ENCODE measurements around the gene FAM120B.

FAM120B gene

GRCh38 chr6:170443151-170443662 is 136.6 kb downstream of the FAM120B start:
- no peak for DNase-seq (ENCODE audit: low spot score)

DNA sequence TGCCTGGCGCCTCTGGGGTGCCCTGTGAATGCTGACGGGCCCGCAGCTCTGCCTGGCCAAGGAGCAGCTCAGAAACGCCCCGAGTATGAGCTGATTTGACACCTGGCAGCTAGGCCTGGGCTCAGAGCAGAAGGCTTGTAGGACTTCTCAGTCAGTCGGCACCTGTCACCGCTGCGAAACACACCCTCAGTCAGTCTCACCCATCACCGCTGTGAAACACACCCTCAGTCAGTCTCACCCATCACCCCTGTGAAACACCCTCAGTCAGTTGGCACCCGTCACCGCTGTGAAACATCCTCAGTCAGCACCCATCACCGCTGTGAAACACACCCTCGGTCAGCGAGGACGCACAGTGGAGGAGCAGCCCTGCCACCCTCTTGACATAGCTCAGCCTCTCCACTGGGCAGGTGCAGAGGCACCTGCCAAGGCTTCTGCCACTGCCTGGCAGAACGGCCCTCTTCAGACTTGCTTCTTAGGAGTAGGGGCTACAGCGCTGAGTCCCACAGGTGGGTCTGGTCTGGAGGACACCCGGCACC is 137.6 kb downstream of the FAM120B start:
- DNase-seq (ENCODE audit: low spot score), result no peak

- DNase-seq (ENCODE audit: low spot score), result no peak
Measured at GRCh38 chr6:170444811-170445211, 138.3 kb downstream of the FAM120B start.

- DNase-seq (ENCODE audit: low spot score), result no peak
Measured at GRCh38 chr6:170445487-170445886, 138.9 kb downstream of the FAM120B start.

DNA sequence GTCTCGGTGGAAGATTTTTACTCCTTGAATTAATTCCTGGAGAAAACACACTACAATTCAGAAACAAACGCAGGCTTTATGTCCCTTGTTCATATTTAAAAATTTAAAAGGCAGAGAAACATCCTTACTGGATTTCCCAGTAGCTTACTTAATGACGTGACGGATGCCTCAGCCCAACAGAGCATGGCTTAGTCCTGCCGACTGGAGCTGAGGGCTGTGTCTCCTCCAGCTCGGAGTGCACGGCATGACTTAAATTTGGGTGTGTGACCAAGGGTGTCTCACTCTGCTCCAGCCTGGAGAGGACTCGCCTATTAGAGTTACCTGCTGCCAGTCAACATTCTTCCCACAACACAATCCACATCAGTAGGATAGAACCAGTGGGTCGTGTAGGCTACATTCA is 139.4 kb downstream of the FAM120B start:
- no peak for DNase-seq (ENCODE audit: low spot score)

GRCh38 chr6:170446841-170447560 is 140.4 kb downstream of the FAM120B start:
- no peak for DNase-seq (ENCODE audit: low spot score)

GRCh38 chr6:170447561-170447930 is 141.0 kb downstream of the FAM120B start:
- no peak for DNase-seq (ENCODE audit: low spot score)

DNA sequence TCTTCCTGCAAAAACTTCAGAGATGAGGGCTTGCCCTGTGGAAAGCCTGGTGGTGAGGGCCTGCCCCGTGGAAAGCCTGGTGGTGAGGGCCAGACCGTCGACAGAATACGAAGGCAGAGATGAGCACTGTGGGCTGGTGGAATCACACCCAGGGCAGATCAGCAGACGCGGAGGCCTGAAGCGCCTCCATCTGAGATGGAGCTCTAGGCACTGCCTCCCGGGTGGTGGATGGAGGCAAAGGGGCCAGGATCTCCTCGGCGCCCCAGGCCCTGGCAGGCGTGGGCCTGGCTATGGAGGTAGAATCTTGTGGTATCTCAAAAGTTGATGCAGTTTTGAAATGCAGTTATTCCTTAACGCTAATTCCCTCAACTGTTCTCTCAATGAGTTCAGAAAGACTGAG is 141.8 kb downstream of the FAM120B start:
- no peak for DNase-seq (ENCODE audit: low spot score)

DNA sequence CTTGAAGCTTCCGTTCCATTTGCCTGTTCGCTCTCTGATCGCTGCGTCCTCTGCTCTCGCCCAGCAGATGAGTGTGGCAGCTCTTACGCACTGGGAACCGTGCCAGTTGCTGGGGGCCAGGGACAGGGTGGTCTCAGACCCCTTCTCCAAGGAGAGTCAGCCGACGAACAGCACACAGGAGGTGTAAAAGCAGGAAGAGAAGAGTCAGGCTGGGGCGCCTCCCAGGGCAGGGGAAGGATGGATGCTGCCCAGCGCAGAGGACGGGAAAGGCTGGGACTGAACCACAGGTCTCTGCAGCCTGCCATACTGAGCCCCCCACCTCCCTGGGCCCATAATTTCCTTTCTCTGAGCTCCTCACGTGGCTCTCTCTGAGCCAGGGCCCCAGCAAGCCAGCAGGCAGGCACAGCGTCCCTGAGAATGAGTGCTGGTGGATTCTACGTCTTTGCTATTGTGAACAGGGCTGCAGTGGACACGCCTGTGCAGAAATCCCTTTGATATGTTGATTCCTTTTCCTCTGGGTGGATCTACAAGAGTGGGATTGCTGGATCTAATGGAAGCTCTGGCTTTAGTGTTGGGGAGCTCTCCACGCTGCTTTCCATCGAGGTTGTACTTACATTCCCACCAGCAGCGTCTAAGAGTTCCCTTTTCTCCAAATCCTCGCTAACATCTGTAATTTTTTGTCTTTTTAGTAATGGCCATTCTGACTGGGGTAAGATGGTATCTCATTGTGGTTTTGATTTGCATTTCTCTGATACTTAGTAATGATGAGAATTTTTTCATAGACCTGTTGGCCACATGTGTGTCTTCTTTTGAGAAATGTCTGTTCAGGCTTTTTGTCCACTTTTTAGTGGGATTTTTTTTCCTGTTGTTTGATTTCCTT is 142.4 kb downstream of the FAM120B start:
- no peak for DNase-seq (ENCODE audit: low spot score)

DNA sequence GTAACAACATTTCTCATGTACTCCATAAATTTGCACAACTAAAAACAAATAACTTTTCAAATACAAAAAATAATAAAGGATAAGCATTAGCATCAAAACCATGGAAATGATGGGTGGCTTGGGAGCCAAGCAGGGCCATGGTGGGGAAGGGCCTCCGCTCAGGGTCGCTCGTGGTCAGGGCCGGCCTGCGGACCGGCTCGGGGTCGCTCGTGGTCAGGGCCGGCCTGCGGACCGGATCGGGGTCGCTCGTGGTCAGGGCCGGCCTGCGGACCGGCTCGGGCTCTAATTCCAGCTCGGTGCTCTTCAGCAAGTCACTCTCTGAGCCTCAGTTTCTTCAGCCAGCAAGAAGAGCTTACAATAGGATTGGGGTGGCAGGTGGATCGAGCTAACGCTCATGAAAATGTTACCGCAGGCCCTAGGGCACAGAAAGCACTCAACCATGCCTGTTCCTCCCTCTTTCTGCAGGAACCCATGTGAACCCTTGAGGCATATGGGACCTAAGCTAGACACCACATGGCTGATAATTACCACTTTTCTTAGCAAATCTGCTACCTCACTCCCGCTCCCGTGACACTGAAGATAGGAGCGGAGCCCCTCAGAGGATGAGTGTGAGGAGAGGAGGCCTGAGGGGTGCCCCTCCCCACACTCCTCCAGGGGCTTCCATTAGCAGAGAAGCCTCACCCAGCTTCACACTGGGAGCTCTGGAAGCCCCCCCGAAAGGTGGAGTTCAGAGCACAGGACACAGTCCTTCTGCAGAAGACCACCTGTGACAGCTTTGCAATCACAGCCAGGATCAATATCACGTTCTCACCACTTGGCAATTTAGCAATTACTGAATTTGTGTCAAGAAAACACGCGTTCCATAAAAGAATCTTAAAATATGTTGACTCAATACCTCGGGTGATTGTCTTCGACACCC is 143.5 kb downstream of the FAM120B start:
- DNase-seq (ENCODE audit: low spot score), result no peak

- DNase-seq (ENCODE audit: low spot score), result no peak
Measured at GRCh38 chr6:170450916-170451761, 144.6 kb downstream of the FAM120B start.

DNA sequence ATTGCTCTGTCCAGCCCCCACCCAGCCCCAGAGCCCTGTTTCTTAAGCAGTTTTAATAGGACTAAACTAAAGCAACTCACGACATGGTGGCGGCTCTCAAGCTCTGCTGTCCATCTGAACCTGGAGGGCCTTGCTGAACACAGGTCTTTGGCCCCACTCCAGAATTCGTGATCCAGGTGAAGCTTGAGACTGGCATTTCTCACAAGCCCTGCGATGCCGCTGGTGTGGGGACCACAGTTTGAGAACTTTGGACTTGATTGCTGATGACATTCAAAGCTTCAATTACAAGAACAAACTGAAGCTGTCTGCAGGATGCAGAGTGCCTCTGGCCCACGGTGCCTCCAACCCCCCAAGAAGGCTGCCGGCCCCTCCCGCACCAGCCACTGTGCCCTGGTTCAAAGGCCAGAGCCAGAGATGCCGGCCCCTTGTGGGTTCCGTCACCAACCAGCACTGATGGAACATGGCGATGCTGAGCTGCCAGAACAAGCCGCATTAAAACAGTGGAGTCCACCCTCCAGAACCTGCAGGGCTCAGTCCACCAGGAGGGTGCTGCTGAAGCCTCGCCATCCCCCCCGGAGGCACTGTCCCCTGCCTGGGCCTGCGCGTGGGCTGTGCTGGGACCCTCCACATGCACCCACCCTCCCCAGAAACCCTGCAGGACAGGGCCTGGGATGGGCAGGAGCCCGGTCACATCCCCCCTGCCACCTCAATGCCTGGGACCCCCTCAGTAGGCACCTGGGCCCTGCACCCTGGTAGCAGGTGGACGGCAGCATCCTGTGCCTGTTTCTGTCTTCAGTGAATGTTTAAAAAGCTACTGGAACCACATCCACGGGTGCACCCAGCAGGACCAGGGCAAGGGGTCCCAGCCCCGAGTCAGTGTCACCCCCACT is 145.4 kb downstream of the FAM120B start:
- no peak for DNase-seq (ENCODE audit: low spot score)

DNA sequence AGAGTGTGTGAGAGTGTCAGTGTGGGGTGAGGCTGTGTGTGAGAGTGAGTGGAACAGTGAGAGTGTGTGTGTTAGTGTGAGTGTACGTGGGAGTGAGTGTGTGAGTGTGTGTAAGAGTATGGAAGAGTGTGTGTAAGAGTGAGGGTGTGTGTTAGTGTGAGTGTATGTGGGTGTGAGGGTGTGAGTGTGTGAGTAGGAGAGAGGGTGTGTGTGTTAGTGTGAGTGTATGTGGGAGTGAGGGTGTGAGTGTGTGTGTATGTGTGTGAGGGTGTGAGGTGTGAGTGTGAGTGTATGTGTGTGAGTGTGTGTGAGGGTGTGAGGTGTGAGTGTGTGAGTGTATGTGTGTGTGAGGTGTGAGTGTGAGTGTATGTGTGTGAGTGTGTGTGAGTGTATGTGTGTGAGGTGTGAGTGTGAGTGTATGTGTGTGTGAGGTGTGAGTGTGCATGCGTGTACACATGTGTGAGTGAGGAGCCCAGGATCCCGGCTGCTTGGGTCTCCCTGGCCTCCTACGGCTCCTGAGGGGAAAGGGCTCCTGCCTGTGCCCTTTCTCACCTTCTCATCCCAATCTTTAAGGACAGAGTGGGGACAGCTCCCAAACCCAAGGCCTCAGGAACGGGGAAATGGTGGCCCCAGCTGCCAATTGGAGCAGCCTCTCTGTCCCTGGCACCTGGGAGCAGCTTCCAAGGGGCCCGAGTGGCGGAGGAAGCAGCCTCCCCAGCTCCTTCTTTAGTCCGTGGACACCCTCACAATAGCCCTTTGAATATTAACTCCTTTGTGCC is 146.4 kb downstream of the FAM120B start:
- DNase-seq (ENCODE audit: low spot score), result no peak

DNA sequence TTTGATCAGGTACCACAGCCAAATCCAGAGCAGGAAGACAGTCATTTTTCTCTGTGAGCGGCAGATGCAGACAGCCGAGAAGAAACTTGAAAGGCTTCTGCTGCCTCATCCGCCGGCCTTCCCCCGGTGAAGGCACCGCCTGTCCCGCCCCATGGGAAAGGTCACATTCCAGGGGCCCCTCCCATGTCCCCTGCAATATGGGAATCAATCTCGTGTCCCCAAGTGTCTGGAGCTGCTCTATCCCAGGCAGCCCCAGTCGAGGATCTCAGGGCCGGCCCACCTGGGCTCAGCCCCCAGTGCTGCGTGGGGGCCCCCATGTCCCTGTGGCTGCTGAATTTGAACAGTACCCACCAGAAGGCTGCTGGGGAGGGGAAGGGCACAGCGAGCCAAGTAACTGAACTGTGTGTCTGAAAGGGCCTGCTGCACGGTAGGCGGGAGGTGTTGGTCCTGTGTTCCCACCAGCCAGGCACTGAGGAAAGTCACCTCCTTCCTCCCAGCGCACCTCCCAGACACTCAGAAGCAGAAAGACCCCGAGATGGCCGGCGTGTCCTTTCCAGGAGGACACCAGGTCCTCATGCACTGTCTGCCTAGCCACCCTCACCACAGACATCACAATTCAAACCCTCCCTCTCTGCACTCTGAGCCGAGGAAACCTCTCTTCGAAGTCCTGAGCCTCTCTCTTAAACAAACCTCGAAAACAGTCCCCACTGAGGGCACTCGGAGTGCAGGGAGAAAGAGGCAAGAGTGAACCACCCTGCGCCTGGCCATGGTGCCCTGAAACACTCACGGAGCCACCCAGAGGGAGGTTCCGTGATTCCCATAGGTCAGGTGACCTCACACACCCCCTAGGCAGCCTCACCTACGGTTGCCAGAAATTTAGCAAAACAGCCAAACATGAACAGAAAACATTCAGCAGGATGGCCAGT is 147.3 kb downstream of the FAM120B start:
- no peak for DNase-seq (ENCODE audit: low spot score)

DNA sequence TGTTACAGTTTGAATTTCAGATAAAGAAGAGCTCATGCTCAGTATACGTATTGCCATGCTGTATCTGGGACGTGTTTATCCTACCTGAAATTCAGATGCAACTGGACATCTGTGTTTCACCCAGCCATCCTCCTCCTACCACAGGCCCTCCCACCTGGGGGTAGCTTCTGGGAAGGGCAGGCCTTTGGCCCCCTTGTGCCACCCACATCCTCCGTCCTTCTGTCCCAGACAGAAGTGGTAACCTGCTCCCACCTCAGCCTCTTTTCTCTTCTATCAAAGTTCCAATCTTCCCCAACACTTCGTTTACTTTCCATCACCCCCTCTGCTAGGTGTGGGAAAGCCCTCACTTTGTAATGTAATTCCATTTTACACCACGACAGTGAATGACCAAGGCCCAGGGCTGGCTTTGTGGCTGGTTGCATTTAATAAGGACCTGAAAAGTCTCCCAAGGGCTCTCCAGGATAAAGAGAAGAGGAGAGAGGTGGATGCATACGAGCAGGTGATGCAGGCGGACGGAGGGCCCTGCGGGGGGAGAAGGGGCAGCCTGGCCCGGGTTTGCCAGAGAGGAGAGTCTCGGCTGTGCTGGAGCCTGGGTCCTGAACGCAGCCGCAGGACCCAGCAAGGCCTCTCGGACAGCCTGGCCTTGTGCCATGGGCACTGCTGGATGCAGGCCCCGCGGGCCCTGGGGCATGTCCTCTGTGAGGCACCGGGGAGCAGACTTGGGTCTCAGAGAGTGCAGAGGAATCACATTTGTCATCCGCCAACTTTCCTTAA is 148.1 kb downstream of the FAM120B start:
- no peak for DNase-seq (ENCODE audit: low spot score)

- no peak for DNase-seq (ENCODE audit: low spot score)
Measured at GRCh38 chr6:170455335-170455979, 148.9 kb downstream of the FAM120B start.

DNA sequence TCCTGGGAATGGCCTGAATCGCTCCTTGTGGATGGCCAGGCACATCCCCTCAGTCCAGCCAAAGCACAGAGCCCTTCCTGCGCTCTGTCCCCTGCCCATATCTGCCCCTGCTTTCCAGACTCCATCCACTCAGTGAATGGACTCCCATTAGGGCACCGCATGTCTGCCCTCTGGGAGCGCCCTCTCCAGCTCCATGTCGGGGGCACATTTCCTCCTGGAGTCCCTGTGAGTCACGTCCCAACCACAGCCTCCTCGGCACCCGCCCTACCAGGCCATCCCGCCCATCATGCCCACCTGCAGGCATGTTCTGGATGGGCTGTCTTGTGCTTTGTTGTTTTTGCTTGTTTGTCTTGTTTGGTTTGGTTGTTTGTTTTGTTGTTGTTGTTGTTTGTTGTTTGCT is 149.8 kb downstream of the FAM120B start:
- DNase-seq (ENCODE audit: low spot score), result no peak
